Cardiac muscle cell (in vitro differentiated cells and primary cell): ENCODE results near the gene GLS. TPM values are rescaled to one million over a fixed set of nuclear protein-coding genes. Genes with fewer than 3 reads are reported as not detected.

Experiments
- DNase-seq, 2 donors: peaks; one replicate each; pipeline versions ENCODE4 v3.0.0 to v3.0.0-alpha.2; 2010 to 2017; ENCODE audit warnings: low read depth in 1 of 2, low spot score in 1 of 2
- H3K27ac ChIP-seq: fragments of 200-600 bp; sonication (generic); 2 replicates; pipeline ENCODE4 v1.5.1; 2016
- H3K27me3 ChIP-seq: fragments of 200-600 bp; sonication (generic); 2 replicates; pipeline ENCODE4 v1.6.0; 2016; ENCODE audit warnings: control low read depth
- H3K36me3 ChIP-seq: fragments of 200-600 bp; sonication (generic); 2 replicates; pipeline ENCODE4 v1.5.1; 2016; ENCODE audit warnings: control low read depth
- H3K4me1 ChIP-seq: fragments of 200-600 bp; sonication (generic); 2 replicates; pipeline ENCODE4 v1.8.1; 2017; ENCODE audit warnings: low read depth, mild to moderate bottlenecking, mixed run types
- H3K4me3 ChIP-seq: fragments of 200-600 bp; sonication (generic); 2 replicates; pipeline ENCODE4 v1.5.1; 2016; ENCODE audit warnings: mild to moderate bottlenecking
- H3K9me3 ChIP-seq: fragments of 200-600 bp; sonication (generic); 2 replicates; pipeline ENCODE4 v1.5.1; 2017; ENCODE audit warnings: low read depth, mild to moderate bottlenecking, control low read depth
- CTCF ChIP-seq: IDR thresholded peaks from 2 replicates; pipeline ENCODE4 v1.5.1; 2012; ENCODE audit warnings: low read depth, mild to moderate bottlenecking, low read length
- polyA plus RNA-seq: library from polyadenylated mRNA; unstranded; fragments of >200 nt; fragmentation: Nextera tagmentation; extraction: Ambion mirVana; gene quantifications from 2 replicates; pipeline ENCODE4 v1.2.1, GENCODE V29; 2016
- total RNA-seq: library from RNA; depleted of rRNA; stranded (reverse); fragments of >200 nt; gene quantifications from 2 replicates; pipeline ENCODE4 v1.2.3, GENCODE V29; 2016

The GLS gene
- total and polyA plus RNA-seq, 2 experiments from 2014 or later: 35.2 to 80.8 TPM

GRCh38 chr2:190965580-190966222 lies 85.1 kb downstream of the GLS start:
- no peak for TF ChIP-seq CTCF
- Histone ChIP-seq H3K27ac (peak overlapping the region; percentile 33), H3K36me3 (peaks cover 19% of the 10 kb centered on the region), H3K9me3 (no peaks in the 10 kb centered on the region), H3K4me1 (peaks cover 12% of the 10 kb centered on the region), H3K4me3 (no peak overlapping the region), H3K27me3 (no peaks in the 10 kb centered on the region)
- DNase-seq: no peak

GRCh38 chr2:190968522-190968921 lies 87.9 kb downstream of the GLS start:
- TF ChIP-seq CTCF: no peak
- H3K4me1 ChIP-seq: no peaks in the 10 kb centered on the region

DNA sequence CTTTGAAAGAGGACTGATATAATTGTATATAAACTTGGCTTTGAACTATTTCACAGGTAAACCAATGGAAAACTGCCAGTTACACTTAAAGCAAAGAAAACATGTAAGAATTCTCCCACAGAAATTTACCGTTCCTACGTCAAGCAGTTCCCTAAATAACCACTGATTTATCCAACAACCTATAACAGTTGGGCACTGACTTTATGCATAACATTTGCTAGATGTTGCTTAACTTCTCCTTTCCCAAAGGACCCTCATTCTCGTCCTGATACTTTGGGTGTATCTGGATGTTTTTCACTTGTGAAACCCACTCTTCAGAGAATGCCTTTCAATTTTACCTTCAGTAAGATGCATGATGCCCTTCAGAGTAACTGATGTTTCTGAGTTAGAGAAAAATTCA lies 89.5 kb downstream of the GLS start:
- no peak for TF ChIP-seq CTCF
- H3K36me3 ChIP-seq: peaks cover 24% of the 10 kb centered on the region
- no peaks in the 10 kb centered on the region for H3K27me3 ChIP-seq
- no peak for DNase-seq
- H3K27ac ChIP-seq: no peak overlapping the region
- H3K4me3 ChIP-seq: no peak overlapping the region
- no peaks in the 10 kb centered on the region for H3K9me3 ChIP-seq
- H3K4me1 ChIP-seq: peaks cover 10% of the 10 kb centered on the region

More at GRCh38 chr2:190968522-190968921, 87.9 kb downstream of the GLS start:
- Histone ChIP-seq H3K4me3 (no peak overlapping the region), H3K27ac (no peak overlapping the region), H3K27me3 (no peaks in the 10 kb centered on the region), H3K9me3 (no peaks in the 10 kb centered on the region), H3K36me3 (peaks cover 16% of the 10 kb centered on the region)
- no peak for DNase-seq

- H3K9me3 ChIP-seq: no peaks in the 10 kb centered on the region
- no peak overlapping the region for H3K4me3 ChIP-seq
- H3K36me3 ChIP-seq: peaks cover 24% of the 10 kb centered on the region
- peaks cover 13% of the 10 kb centered on the region for H3K4me1 ChIP-seq
- no peak for DNase-seq
- H3K27me3 ChIP-seq: no peaks in the 10 kb centered on the region
- H3K27ac ChIP-seq: no peak overlapping the region
- no peak for TF ChIP-seq CTCF
Measured at GRCh38 chr2:190970873-190971506, 90.4 kb downstream of the GLS start.

- Histone ChIP-seq H3K36me3 (peaks cover 21% of the 10 kb centered on the region), H3K4me3 (no peak overlapping the region), H3K4me1 (peaks cover 13% of the 10 kb centered on the region), H3K27me3 (no peaks in the 10 kb centered on the region), H3K9me3 (no peaks in the 10 kb centered on the region), H3K27ac (no peak overlapping the region)
- TF ChIP-seq CTCF: no peak
- DNase-seq: no peak
Measured at GRCh38 chr2:190972213-190972612, 91.6 kb downstream of the GLS start.
